Measurements from ENCODE around the gene DPYD.

- TF ChIP-seq CTCF (IDR thresholded peaks at IDR 0.05; ENCODE audit: low read length), result no peak
- no peak for TF ChIP-seq EZH2 (IDR thresholded peaks at IDR 0.05; ENCODE audit: borderline replicate concordance, low read length)
These were observed 174.9 kb downstream of the DPYD start for GRCh38 chr1:97745912-97746311.

All from OCI-LY1 (cell line).